WERI-Rb-1 (cell line): Measurements from ENCODE around the gene LGSN.

Experiments
- DNase-seq: peaks from one replicate; pipeline ENCODE4 v3.0.0-alpha.2; 2020
- H3K27ac ChIP-seq: fragments of 250-450 bp; sonication (Bioruptor Pico); 2 replicates; pipeline ENCODE4 v1.5.1; 2020; ENCODE audit warnings: mild to moderate bottlenecking, moderate library complexity
- H3K27me3 ChIP-seq: fragments of 250-450 bp; sonication (Bioruptor Pico); 2 replicates; pipeline ENCODE4 v1.5.1; 2021; ENCODE audit warnings: mild to moderate bottlenecking, low read depth, moderate library complexity; ENCODE audit not compliant: insufficient read depth, severe bottlenecking
- H3K36me3 ChIP-seq: fragments of 250-450 bp; sonication (Bioruptor Pico); 2 replicates; pipeline ENCODE4 v1.5.1; 2020; ENCODE audit warnings: mild to moderate bottlenecking, moderate library complexity
- H3K4me3 ChIP-seq: 2 replicates; pipeline ENCODE4 v1.5.1; 2011; ENCODE audit warnings: low read depth, mild to moderate bottlenecking, control low read depth, low read length
- H3K9me3 ChIP-seq: fragments of 250-450 bp; sonication (Bioruptor Pico); 2 replicates; pipeline ENCODE4 v1.5.1; 2021; ENCODE audit warnings: mild to moderate bottlenecking, moderate library complexity; ENCODE audit not compliant: severe bottlenecking
- TF ChIP-seq, protein P1 (sequence below): IDR thresholded peaks from 2 replicates; pipeline ENCODE4 v1.5.1; 2011; ENCODE audit warnings: low read depth, mild to moderate bottlenecking, control low read depth, inconsistent platforms, low read length

LGSN gene

DNA sequence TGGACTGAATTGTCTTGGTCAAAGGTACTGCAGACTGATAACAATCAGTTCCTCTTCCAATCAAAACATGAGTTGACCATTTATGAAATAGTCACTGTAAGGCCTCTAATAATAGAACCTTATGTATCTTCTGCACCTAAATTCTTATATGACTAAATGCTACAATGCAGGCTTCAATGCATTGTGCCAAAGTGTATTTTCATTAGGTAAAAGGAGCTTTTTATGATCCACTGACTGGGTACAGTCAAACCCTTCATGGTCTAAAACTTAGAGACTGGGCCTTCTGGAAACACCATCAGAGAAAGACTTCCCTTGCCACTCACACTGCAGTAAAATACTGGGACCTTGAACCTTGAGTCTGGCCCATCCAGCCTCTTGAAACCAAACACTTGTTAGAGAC is 16.3 kb downstream of the LGSN start:
- Histone ChIP-seq H3K9me3 (no peaks in the 10 kb centered on the region), H3K27ac (no peak overlapping the region), H3K36me3 (no peaks in the 10 kb centered on the region), H3K27me3 (no peaks in the 10 kb centered on the region), H3K4me3 (no peak overlapping the region)
- no peak for DNase-seq
- TF ChIP-seq, protein P1, sequence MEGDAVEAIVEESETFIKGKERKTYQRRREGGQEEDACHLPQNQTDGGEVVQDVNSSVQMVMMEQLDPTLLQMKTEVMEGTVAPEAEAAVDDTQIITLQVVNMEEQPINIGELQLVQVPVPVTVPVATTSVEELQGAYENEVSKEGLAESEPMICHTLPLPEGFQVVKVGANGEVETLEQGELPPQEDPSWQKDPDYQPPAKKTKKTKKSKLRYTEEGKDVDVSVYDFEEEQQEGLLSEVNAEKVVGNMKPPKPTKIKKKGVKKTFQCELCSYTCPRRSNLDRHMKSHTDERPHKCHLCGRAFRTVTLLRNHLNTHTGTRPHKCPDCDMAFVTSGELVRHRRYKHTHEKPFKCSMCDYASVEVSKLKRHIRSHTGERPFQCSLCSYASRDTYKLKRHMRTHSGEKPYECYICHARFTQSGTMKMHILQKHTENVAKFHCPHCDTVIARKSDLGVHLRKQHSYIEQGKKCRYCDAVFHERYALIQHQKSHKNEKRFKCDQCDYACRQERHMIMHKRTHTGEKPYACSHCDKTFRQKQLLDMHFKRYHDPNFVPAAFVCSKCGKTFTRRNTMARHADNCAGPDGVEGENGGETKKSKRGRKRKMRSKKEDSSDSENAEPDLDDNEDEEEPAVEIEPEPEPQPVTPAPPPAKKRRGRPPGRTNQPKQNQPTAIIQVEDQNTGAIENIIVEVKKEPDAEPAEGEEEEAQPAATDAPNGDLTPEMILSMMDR = no peak

DNA sequence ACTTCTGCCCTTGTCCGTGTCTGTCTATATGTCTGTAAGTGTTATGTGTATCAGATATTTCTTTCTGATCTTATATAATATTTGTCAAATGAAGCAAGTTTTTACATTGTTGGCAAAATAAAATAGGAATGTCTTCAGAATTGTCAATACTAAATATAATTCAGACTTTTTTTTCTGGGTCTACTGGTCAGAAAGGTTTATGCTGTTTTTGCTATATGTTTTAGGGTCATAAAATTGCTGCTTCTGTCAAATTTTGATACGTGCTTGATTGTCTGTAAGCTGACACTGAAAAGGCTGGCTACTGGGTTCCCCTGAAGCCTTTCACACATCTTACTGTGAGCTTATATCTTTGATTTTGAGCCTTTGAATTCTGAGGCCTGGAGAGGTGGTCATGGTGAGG is 20.1 kb downstream of the LGSN start:
- H3K4me3 ChIP-seq = no peak overlapping the region
- H3K36me3 ChIP-seq = no peaks in the 10 kb centered on the region
- no peak overlapping the region for H3K27ac ChIP-seq
- no peaks in the 10 kb centered on the region for H3K27me3 ChIP-seq
- no peaks in the 10 kb centered on the region for H3K9me3 ChIP-seq
- DNase-seq = no peak
- TF ChIP-seq, protein P1 = no peak

DNA sequence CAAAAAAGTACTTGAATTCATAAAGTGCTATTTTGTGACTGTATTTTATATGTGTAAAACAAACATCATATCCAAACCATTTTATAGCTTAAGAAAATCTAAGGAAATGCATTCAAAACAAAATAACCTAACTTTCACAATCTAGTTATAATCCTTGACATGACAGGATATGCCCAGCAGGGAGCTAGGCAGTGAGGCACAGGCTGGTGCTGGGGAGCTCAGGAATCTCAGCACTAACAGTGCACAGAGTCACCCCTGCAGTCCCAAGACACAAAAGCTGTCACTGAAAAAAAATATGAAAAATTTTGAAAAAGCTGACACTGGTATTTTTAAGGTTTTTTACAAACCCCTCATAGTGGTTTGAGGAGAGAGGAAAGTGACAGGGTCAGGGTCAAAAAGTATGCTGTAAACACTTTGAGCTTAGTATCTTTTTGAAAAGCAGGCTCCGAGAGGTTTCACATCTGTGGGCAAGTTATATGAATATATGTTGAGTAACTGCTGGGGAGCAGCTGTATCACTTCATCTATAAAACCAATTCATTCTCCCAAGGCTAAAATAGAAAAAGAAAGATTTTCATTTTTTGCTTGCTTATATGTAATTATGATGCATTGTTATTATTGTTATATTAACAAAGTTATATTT is 24.1 kb downstream of the LGSN start:
- DNase-seq = no peak
- H3K27me3 ChIP-seq = no peaks in the 10 kb centered on the region
- no peak overlapping the region for H3K27ac ChIP-seq
- H3K4me3 ChIP-seq = no peak overlapping the region
- peaks cover 3% of the 10 kb centered on the region for H3K9me3 ChIP-seq
- TF ChIP-seq, protein P1 = no peak
- no peaks in the 10 kb centered on the region for H3K36me3 ChIP-seq

DNA sequence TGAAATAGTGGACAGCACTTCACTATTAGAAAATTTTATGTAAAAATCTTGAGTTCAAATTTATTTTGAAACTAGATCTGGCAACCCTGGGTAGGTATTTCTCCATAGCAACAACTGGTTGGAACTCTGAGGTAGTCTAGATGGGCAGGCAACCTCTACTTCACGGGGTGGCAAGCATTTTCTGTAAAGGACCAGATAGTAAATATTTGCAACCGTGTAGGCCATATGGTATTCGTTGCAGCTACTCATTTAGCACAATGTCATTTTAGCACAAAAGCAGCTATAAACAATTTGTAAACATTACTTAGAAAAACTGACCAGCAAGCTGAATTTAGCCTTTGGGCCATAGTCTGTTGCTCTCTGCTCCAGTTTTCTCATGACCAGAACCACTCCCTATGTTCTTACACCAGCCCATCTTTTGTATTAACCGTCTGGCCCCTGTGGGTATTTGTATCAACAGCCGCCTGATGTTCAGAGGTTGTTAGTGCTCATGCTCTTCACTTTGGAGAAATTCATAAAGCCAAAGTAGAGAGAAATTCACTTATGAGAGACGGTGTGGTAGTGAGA is 29.2 kb downstream of the LGSN start:
- no peaks in the 10 kb centered on the region for H3K36me3 ChIP-seq
- H3K27ac ChIP-seq = no peak overlapping the region
- TF ChIP-seq, protein P1 = no peak
- no peaks in the 10 kb centered on the region for H3K27me3 ChIP-seq
- H3K4me3 ChIP-seq = no peak overlapping the region
- no peak for DNase-seq
- H3K9me3 ChIP-seq = peaks cover 3% of the 10 kb centered on the region

DNA sequence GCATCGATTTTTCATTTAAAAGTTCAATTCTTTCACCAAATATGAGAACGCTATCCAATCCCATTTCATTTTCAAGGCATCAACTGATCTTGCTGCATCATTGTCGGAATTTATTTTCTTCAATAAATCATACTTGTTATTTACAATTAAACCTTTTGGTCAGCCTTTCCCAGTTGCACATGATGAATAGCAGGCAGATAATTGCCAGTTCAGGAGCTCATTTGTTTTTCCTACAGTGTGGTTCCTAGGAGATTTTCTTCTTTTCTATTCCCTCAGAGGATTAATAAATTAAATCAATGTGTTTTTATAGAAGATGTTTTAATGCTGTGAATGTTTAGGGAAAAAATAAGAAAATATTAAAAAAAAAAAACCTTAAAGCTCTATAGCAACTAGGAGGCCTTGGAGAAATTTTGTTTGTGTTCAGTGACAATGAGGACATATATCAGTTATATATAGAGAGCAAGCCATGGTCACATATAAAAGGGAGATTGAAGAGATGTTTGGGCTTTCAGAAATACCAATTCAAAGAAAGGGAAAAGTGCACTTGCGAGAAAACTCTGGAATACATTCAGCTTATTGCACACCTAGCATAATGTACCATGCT is 30.4 kb downstream of the LGSN start:
- DNase-seq = no peak
- H3K27ac ChIP-seq = no peak overlapping the region
- H3K9me3 ChIP-seq = peaks cover 3% of the 10 kb centered on the region
- H3K36me3 ChIP-seq = no peaks in the 10 kb centered on the region
- H3K27me3 ChIP-seq = no peaks in the 10 kb centered on the region
- no peak overlapping the region for H3K4me3 ChIP-seq
- TF ChIP-seq, protein P1 = no peak
